Activated naive CD4-positive, alpha-beta T cell treated with anti-CD3 and anti-CD28 coated beads, Interleukin-2, amount 50 U/mL, for 72 hours (primary cell): ENCODE measurements around the gene UCHL1. TPM values are rescaled to one million over a fixed set of nuclear protein-coding genes. Genes with fewer than 3 reads are reported as not detected.

Experiments used
- ATAC-seq, 2 donors: fragments of 150-1000 bp; cut with Tn5 transposase; 2 replicates each; pipeline ENCODE4 v1.10.0; 2021; ENCODE audit warnings: mild to moderate bottlenecking in 2 of 2, moderate library complexity in 2 of 2
- DNase-seq, 2 donors: peaks; one replicate each; pipeline ENCODE4 v3.0.0; 2021 to 2022; ENCODE audit warnings: low spot score in 2 of 2
- H3K27ac Mint-ChIP-seq, 2 donors: one replicate each; pipeline ENCODE4 v1.8.0; 2022; ENCODE audit warnings: mild to moderate bottlenecking in 2 of 2, mixed read lengths in 2 of 2
- H3K36me3 Mint-ChIP-seq, 2 donors: one replicate each; pipeline ENCODE4 v1.8.0; 2022; ENCODE audit warnings: mixed read lengths in 2 of 2
- H3K9me3 Mint-ChIP-seq, 2 donors: one replicate each; pipeline ENCODE4 v1.8.0; 2022; ENCODE audit warnings: mixed read lengths in 2 of 2
- total RNA-seq, 2 donors: library from RNA; stranded (reverse); gene quantifications; one replicate each; pipeline ENCODE4 v1.2.3, GENCODE V29; 2022

The UCHL1 gene
- total RNA-seq, 2 donors from 2014 or later: 1.5 to 4.0 TPM

DNA sequence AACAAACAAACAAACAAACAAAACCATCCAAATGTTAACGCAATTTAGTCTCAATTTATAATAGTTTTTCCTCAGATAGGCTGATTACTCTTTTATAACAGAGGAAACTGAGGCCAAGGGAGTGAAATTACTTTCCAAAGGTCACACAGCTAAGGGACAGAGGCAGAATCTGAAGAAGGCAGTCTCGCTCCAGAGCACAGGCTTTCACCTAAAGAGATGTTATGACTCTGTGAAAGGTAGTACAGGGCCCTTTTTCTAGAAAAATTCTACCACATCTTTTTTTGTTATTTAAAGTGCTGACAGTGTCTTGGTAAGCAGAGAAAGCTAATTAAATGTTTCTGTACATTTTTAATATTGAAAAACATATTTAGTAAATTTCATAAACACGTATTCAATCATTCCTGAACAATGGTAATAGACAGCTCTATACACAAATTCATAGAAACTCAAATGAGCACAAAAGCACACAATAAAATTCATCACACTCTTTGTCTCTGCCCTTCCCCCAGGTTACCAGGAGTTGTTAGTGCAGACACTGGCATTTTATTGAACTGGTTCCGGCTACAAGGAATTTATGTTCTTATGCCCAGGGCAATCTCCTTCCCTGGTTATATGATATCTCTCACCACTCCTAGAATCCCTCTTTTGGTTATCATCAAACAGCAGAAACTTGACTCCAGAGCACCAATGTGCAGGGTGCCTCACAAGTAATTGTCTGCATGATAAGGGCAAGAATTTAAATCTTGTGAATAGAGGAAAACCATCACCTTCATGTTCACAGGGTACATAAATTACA, 34.7 kb upstream of the UCHL1 start:
- Mint-ChIP-seq H3K27ac (no peak overlapping the region), H3K36me3 (peaks cover 0 to 2% of the 10 kb centered on the region in 2 donors), H3K9me3 (peaks cover 0 to under 1% of the 10 kb centered on the region in 2 donors)
- ATAC-seq: no peak
- no peak for DNase-seq

DNA sequence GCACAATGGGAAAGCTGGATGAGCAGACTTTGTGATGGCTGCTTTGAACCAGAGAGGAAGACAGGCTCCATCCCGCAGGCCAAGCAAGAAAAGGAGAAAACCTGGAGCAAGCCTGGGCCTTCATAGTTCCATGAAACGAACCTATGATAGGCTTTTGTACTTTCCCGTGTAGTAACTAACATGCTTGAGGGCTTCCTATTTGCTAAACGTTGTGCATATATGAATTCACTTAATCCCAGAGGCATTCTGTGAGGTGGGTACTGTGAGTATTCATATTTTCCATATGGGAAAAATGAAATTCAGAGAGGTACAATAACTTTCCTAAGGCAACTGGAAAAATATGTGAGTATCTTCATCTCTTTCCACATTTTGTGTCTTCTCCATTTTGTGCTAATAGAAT, 28.8 kb upstream of the UCHL1 start:
- no peak overlapping the region for H3K27ac Mint-ChIP-seq
- DNase-seq: no peak
- no peaks in the 10 kb centered on the region for H3K36me3 Mint-ChIP-seq
- no peaks in the 10 kb centered on the region for H3K9me3 Mint-ChIP-seq
- ATAC-seq: no peak

DNA sequence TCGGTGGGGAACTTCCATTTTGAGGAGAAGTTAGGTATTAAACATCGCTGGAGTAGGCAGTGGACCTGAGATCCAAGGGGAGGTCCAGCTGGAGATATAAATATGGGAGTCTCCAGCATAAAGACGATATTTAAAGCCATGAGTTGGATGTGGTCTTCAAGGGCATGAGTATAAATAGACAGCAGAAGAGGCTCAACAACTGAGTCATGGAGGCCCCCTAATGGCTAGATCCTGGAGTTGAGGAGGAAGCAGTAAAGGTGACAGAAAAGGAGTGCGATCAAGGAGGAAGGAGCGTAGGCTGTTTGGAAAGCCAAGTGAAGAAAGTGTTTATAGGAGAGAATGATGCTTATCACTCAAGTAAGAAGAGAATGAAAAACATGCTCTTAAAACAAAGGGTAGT, 24.3 kb upstream of the UCHL1 start:
- DNase-seq (no peak), ATAC-seq (no peak)
- no peak overlapping the region for H3K27ac Mint-ChIP-seq
- H3K9me3 Mint-ChIP-seq: no peaks in the 10 kb centered on the region
- no peaks in the 10 kb centered on the region for H3K36me3 Mint-ChIP-seq

DNA sequence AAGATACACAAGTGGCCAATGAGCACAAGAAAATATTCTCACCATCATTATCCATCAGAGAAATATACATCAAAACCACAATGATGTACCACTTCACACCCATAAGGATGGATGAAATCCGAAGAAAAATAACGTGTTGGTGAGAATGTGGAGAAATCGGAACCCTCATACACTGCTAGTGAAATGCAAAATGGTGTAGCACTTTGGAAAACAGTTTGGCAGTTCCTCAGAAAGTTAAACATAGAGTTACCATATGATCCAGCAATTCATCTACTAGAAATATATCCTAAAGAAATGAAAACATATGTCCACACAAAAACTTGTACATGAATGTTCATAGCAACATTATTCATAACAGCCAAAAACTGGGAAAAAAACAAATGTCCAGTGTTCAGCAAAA, 23.9 kb upstream of the UCHL1 start:
- H3K36me3 Mint-ChIP-seq: no peaks in the 10 kb centered on the region
- H3K9me3 Mint-ChIP-seq: no peaks in the 10 kb centered on the region
- no peak for ATAC-seq
- DNase-seq: no peak
- H3K27ac Mint-ChIP-seq: no peak overlapping the region

DNA sequence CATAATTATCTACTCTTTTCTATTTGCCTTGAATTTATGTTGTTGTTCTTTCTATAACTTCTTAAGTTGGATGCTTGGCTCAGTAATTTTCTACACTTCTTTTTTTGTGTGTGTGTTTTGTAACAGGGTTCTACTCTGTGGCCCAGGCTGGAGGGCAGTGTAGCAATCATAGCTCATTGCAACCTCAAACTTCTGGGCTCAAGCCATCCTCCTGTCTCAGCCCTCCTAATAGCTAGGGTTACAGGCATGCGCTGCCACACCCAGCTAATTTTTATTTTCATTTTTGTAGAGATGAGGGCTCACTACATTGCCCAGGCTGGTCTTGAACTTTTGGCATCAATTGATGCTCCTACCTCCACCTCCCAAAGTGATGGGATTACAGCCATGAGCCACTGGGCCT, 20.7 kb upstream of the UCHL1 start:
- Mint-ChIP-seq H3K27ac (no peak overlapping the region), H3K9me3 (no peaks in the 10 kb centered on the region), H3K36me3 (no peaks in the 10 kb centered on the region)
- ATAC-seq: no peak
- DNase-seq: no peak

DNA sequence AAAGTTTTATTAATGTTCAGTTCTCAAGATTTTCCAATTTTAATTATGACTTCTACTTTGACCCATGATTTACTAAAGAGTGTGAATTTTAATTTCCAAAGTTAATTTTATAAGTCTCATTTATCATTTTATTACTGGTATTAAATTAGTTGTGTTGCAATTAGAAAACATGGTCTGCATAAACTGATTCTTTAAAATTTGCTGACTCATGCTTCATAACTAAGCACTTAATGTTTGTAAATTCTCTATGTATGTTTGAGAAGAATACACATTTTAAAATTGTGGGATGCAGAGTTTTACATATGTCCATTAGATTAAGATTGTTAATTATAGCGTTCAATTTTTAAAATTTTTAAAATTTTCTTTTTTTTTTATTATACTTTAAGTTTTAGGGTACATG, 20.2 kb upstream of the UCHL1 start:
- ATAC-seq: no peak
- Mint-ChIP-seq H3K36me3 (no peaks in the 10 kb centered on the region), H3K9me3 (no peaks in the 10 kb centered on the region), H3K27ac (no peak overlapping the region)
- DNase-seq: no peak

DNA sequence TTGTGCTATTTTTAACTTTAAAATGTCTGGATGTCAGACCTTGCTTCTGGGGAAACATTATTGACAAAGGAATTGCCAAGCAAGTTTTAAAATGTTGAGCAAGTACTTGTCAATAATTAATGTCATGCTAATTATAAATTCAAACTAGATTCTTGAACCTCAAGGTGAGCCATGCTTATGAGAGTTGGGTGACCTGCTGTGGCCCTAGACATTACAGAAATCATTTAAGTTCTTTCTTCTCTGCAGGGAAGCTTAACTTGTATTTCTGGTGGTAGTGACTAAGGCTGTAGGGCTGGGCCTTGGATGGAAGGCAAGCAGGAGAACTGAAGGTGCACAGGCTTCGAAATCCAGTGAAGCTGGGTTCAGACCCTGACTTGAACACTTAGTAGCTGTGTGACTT, 14.8 kb upstream of the UCHL1 start:
- H3K36me3 Mint-ChIP-seq: peaks cover 0 to 7% of the 10 kb centered on the region in 2 donors
- no peak for ATAC-seq
- no peaks in the 10 kb centered on the region for H3K9me3 Mint-ChIP-seq
- no peak overlapping the region for H3K27ac Mint-ChIP-seq
- DNase-seq: no peak

DNA sequence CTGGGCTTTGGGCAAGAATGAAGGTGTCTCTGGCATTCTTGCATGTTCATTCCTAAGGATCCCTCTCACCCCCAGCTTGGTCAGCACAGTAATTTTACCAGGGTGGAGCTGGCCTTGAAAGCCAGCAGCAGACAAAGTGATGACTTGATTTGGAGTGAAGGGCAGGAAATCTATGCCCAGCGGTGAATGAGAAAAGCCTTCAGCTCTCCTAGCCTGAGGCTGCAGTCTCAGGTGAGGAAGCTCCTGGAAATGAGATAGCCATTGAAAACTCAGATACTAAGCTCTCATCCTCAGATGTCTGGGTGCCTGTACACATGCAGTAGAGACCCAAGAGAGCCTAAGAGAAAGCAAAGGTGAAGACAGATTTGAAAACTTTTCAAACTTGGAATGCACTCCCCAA, 10.7 kb upstream of the UCHL1 start:
- Mint-ChIP-seq H3K27ac (no peak overlapping the region), H3K9me3 (peaks cover 4 to 6% of the 10 kb centered on the region in 2 donors), H3K36me3 (peaks cover 0 to 7% of the 10 kb centered on the region in 2 donors)
- ATAC-seq: no peak
- no peak for DNase-seq

DNA sequence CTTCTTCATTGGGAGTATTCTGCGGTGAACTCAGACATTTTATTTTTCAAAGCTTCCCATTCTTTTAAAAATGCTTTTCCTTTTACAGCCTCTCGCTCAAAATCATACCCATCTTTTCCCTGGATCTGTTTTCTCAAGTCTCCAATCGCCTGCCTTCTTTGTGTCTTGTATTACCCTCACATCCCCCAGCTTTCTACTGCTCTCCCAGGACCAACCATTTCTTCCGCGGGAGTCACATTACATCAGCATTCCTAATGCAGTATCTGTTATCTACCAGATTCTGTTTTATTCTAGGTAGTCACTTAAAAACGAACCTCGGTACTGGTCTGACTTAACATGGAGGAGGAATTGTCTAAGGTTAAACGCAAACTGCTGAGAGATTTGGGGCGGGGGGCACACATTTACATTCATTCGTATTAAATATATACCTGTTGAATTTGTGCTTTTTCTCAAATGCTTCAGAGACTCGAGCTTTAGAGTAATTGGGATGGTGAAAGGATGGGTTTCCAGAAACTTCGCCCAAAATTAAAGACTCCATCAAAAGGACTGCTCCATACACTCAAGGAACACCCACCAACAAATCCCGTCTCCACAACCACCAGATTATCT, 493 bp upstream of the UCHL1 start:
- ATAC-seq: no peak
- DNase-seq: no peak
- Mint-ChIP-seq H3K36me3 (peaks cover 9 to 16% of the 10 kb centered on the region in 2 donors), H3K9me3 (no peaks in the 10 kb centered on the region), H3K27ac (no peak overlapping the region)

DNA sequence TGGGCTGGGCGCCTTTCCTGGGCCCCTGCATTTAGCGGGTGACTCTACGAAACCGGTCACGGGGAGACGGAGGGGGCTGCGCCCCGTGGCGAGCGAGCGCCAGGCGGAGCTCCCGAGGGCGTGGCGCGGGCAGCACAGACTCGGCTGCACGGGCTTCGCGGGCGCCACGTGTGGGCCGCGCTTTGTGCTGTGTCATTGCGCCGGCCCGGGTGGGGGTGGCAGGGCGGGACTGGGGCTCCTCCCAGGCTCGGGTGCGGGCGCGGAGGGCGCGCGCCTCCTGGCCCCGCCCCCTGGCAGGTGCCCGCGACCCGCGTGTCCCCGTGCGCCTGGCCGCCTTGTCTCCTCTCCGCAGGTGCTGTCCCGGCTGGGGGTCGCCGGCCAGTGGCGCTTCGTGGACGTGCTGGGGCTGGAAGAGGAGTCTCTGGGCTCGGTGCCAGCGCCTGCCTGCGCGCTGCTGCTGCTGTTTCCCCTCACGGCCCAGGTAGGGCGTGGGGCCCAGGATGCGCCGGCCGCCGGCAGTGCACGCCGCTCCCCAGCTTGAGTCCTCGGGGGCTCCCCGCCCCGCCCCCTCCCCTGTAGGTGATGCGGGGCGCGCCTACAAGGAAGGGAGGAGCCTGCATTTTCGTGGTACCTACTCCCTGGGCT, 651 bp downstream of the UCHL1 start:
- Mint-ChIP-seq H3K36me3 (peaks cover 9 to 16% of the 10 kb centered on the region in 2 donors), H3K27ac (no peak overlapping the region), H3K9me3 (no peaks in the 10 kb centered on the region)
- peak; percentile 50 to 79 for ATAC-seq
- peak in 1 of 2 donors; percentile 24 for DNase-seq

DNA sequence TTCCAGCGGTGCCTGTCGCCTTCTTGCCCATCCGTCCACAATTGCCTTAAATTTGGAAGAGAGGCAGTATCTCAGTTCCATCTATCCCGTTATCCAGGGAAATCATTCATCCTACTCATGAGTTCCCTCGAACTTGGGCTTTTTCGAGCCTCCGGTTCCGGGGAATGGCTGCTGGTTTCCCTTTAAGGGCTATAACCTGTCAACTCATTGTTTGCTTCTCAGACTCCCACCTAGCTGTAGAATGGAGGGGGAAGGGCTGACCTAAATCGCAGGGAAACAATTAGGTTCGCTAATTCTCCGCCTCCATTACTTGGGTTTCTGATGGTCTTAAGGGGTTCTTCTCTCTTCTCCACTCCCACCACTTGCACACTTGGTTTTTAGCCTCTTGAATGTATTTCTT, 1.2 kb downstream of the UCHL1 start:
- H3K9me3 Mint-ChIP-seq: no peaks in the 10 kb centered on the region
- H3K27ac Mint-ChIP-seq: no peak overlapping the region
- ATAC-seq (no peak), DNase-seq (no peak)
- H3K36me3 Mint-ChIP-seq: peaks cover 9 to 16% of the 10 kb centered on the region in 2 donors

DNA sequence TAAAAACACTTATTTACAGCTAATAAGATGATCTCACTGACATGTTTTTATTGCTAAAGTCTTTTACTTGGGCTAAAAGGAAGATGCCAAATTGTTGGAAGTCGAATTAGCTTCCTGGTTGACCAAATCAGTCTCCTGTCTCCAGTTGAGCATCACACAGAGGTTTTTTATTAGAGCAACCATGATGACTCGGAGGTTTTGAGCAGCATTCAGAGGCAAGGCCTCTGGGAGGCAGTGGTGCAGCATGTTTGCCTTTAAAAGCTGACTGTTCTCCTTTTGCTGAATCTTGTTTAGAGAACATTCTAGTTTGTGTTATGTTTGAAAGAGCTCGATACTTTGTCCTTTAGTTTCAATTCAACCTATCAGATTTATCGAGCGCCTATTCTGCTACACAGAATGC, 2.1 kb downstream of the UCHL1 start:
- Mint-ChIP-seq H3K27ac (no peak overlapping the region), H3K36me3 (peaks cover 9 to 16% of the 10 kb centered on the region in 2 donors), H3K9me3 (no peaks in the 10 kb centered on the region)
- no peak for DNase-seq
- no peak for ATAC-seq

DNA sequence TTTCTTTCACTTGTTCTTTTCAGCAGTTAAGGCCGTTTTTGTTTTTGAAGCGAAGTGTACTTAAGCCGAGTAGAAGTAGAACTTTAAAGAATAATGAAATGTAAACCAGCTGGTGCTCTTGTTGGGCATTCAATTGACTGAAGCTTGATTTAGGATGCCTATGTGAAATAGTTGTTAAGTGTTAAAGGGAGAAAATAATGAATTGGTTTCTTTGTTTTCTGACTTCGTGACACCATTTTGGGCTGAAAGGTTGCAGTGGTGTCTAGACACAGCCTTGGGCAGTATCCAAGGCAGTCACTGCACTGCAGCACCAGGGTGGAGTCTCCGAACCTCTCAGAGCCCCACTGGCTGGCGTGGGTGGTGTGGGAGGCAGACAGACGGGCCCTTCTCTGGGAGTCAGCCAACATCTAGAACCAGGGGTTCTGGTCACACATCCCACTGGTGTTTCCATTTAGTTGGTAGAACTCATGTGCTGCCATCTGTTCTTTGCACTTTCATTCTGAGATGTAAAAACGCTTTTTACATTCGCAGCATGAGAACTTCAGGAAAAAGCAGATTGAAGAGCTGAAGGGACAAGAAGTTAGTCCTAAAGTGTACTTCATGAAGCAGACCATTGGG, 3.5 kb downstream of the UCHL1 start:
- Mint-ChIP-seq H3K27ac (no peak overlapping the region), H3K36me3 (peaks cover 9 to 16% of the 10 kb centered on the region in 2 donors), H3K9me3 (no peaks in the 10 kb centered on the region)
- no peak for DNase-seq
- no peak for ATAC-seq

DNA sequence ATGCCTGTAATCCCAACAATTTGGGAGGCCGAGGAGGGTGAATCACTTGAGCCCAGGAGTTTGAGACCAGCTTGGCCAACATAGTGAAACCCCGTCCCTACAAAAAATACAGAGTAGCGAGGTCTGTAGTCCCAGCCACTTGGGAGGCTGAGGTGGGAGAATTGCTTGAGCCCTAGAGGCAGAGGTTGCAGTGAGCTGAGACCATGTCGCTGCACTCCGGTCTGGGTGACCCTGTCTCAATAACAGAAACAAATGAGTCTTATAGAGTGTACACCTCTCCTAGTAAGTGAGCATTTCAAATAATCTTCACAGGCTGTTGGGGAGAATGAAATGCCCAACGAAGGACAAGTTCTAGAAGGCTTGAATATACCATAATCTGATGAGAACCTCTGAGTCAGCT, 5.5 kb downstream of the UCHL1 start:
- Mint-ChIP-seq H3K36me3 (peaks cover 8 to 9% of the 10 kb centered on the region in 2 donors), H3K27ac (no peak overlapping the region), H3K9me3 (no peaks in the 10 kb centered on the region)
- ATAC-seq (no peak), DNase-seq (no peak)

DNA sequence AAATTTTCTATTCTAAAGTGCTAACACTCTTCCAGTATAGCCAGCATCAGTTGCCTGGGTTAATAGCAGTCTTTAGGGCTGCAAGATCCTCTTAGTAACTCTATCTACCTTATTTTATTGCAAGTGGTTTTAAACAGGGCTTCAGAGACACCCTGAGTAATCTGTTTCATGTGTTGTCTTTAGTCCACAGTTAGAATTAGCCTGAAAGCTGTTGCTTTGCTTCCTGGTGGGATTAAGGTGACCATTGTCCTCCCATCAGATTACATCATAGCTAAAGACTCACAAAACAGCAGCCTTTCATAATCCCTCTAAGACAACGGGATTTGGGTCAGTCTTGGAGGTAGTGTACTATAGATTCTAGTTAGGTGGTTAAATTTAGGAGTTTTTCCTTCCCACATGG, 7.5 kb downstream of the UCHL1 start:
- ATAC-seq: no peak
- no peak overlapping the region for H3K27ac Mint-ChIP-seq
- DNase-seq: no peak
- H3K36me3 Mint-ChIP-seq: no peaks in the 10 kb centered on the region
- H3K9me3 Mint-ChIP-seq: no peaks in the 10 kb centered on the region

DNA sequence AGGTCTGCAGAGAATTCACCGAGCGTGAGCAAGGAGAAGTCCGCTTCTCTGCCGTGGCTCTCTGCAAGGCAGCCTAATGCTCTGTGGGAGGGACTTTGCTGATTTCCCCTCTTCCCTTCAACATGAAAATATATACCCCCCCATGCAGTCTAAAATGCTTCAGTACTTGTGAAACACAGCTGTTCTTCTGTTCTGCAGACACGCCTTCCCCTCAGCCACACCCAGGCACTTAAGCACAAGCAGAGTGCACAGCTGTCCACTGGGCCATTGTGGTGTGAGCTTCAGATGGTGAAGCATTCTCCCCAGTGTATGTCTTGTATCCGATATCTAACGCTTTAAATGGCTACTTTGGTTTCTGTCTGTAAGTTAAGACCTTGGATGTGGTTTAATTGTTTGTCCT, 11.3 kb downstream of the UCHL1 start:
- Mint-ChIP-seq H3K27ac (no peak overlapping the region), H3K9me3 (no peaks in the 10 kb centered on the region), H3K36me3 (no peaks in the 10 kb centered on the region)
- DNase-seq (no peak), ATAC-seq (no peak)
